Keratinocyte (primary cell): ENCODE data around the gene TRIM9. TPM values are rescaled to one million over a fixed set of nuclear protein-coding genes. Genes with fewer than 3 reads are reported as not detected.

Experiments used
- DNase-seq: peaks from one replicate; pipeline ENCODE4 v3.0.0-alpha.2; 2011; ENCODE audit warnings: low read depth, missing footprints, low spot score
- FAIRE-seq: peaks from 2 replicates; lab custom pipeline; 2011; peaks lifted over from hg19 to GRCh38; lab: Jason Lieb, UNC
- H2AFZ ChIP-seq: 2 replicates; pipeline ENCODE4 v1.6.0; 2012; ENCODE audit warnings: low read length, control low read depth, inconsistent platforms; ENCODE audit not compliant: control insufficient read depth
- H3K27ac ChIP-seq: 2 replicates; pipeline ENCODE4 v1.5.1; 2011; ENCODE audit warnings: low read length; ENCODE audit not compliant: control insufficient read depth, insufficient read depth
- H3K27me3 ChIP-seq: 3 replicates; pipeline ENCODE4 v1.6.0; 2011; ENCODE audit warnings: low read length; ENCODE audit not compliant: control insufficient read depth, insufficient read depth; ENCODE audit errors: extremely low read depth
- H3K36me3 ChIP-seq, 2 experiments: 2 replicates in 1 of 2; 3 replicates in 1 of 2; pipeline ENCODE4 v1.5.1; 2011; ENCODE audit warnings: low read length in 2 of 2, mild to moderate bottlenecking in 1 of 2; ENCODE audit not compliant: control insufficient read depth in 2 of 2, insufficient read depth in 2 of 2; ENCODE audit errors: extremely low read depth in 1 of 2
- H3K4me1 ChIP-seq: 3 replicates; pipeline ENCODE4 v1.5.1; 2011; ENCODE audit warnings: low read length; ENCODE audit not compliant: control insufficient read depth, insufficient read depth; ENCODE audit errors: extremely low read depth
- H3K4me2 ChIP-seq: 3 replicates; pipeline ENCODE4 v1.6.0; 2011; ENCODE audit warnings: low read depth, low read length; ENCODE audit not compliant: control insufficient read depth, insufficient read depth; ENCODE audit errors: extremely low read depth
- H3K4me3 ChIP-seq, 3 experiments: fragments of 200-600 bp in 1 of 3; sonication (generic) in 1 of 3; 2 replicates in 2 of 3; 3 replicates in 1 of 3; pipeline ENCODE4 v1.5.1; 2011 to 2016; ENCODE audit warnings: low read length in 3 of 3, mild to moderate bottlenecking in 3 of 3, control low read depth in 2 of 3, inconsistent platforms in 1 of 3, low read depth in 1 of 3, mixed read lengths in 1 of 3, mixed run types in 1 of 3, moderate library complexity in 1 of 3; ENCODE audit not compliant: control insufficient read depth in 2 of 3, insufficient read depth in 2 of 3; ENCODE audit errors: extremely low read depth in 1 of 3
- H3K79me2 ChIP-seq: 2 replicates; pipeline ENCODE4 v1.6.0; 2012; ENCODE audit warnings: low read length; ENCODE audit not compliant: control insufficient read depth, insufficient read depth
- H3K9ac ChIP-seq: 3 replicates; pipeline ENCODE4 v1.6.0; 2011; ENCODE audit warnings: low read length; ENCODE audit not compliant: control insufficient read depth, insufficient read depth; ENCODE audit errors: extremely low read depth
- H3K9me1 ChIP-seq: 3 replicates; pipeline ENCODE4 v1.6.0; 2011; ENCODE audit warnings: low read length; ENCODE audit not compliant: control insufficient read depth, insufficient read depth; ENCODE audit errors: extremely low read depth
- H3K9me3 ChIP-seq: 2 replicates; pipeline ENCODE4 v1.5.1; 2012; ENCODE audit warnings: low read depth, low read length; ENCODE audit not compliant: control insufficient read depth
- H4K20me1 ChIP-seq: 3 replicates; pipeline ENCODE4 v1.6.0; 2011; ENCODE audit warnings: low read length; ENCODE audit not compliant: control insufficient read depth, insufficient read depth; ENCODE audit errors: extremely low read depth
- CTCF ChIP-seq, 3 experiments: IDR thresholded peaks in 1 of 3; conservative IDR thresholded peaks in 1 of 3; optimal IDR thresholded peaks in 1 of 3; 2 replicates in 2 of 3; 3 replicates in 1 of 3; pipeline versions ENCODE3 to v1.5.1; 2011; ENCODE audit warnings: low read length in 3 of 3, mild to moderate bottlenecking in 3 of 3, moderate library complexity in 2 of 3, control low read depth in 1 of 3, inconsistent platforms in 1 of 3; ENCODE audit not compliant: insufficient read depth in 2 of 3; ENCODE audit errors: extremely low read depth in 1 of 3
- EZH2 ChIP-seq: IDR thresholded peaks from one replicate; pipeline ENCODE4 v1.6.1; 2012; ENCODE audit warnings: inconsistent platforms, mild to moderate bottlenecking, low read length, moderate library complexity
- dilution Hi-C: fragments of 300-500 bp; cut with MboI; formaldehyde crosslinking; loops from one replicate; pipeline ENCODE4 v1.7.0; 2020; ENCODE audit warnings: low sequenced_read_pairs; ENCODE audit not compliant: extremely low pct_ligation_motif_present
- polyA plus RNA-seq, 5 experiments: library from polyadenylated mRNA; depleted of rRNA in 3 of 5; stranded (reverse) in 3 of 5; stranded (forward) in 1 of 5; unstranded in 1 of 5; fragments of >200 nt; gene quantifications; 1 replicate in 1 of 5; 2 replicates in 3 of 5; 3 replicates in 1 of 5; pipeline versions ENCODE4 v1.2.1 to v1.2.3, GENCODE V29; 2011 to 2012; ENCODE audit warnings: missing spikeins in 2 of 5, low read depth in 1 of 5, low replicate concordance in 1 of 5

The TRIM9 gene
- polyA plus RNA-seq, 1 donor (not counting 4 experiments of a cell fraction or from before 2014, with no cell fraction given) = 0.04 TPM

- Histone ChIP-seq H3K79me2 (no peaks in the 10 kb centered on the region), H3K27me3 (no peaks in the 10 kb centered on the region), H3K4me2 (no peak overlapping the region), H3K9me1 (no peaks in the 10 kb centered on the region), H3K4me3 (no peak overlapping the region), H3K9me3 (no peaks in the 10 kb centered on the region), H3K4me1 (peaks cover 5% of the 10 kb centered on the region), H3K9ac (no peak overlapping the region), H4K20me1 (no peaks in the 10 kb centered on the region), H3K27ac (no peak overlapping the region), H3K36me3 (no peaks in the 10 kb centered on the region), H2AFZ (no peak overlapping the region)
- DNase-seq (no peak), FAIRE-seq (no peak)
- TF ChIP-seq EZH2 = no peak
- no peak for TF ChIP-seq CTCF (optimal IDR thresholded peaks at IDR 0.05 in 1 of 3, IDR thresholded peaks at IDR 0.05 in 1 of 3, conservative IDR thresholded peaks at IDR 0.05 in 1 of 3; ENCODE audit: extremely low read depth in 1 of 3, insufficient read depth in 2 of 3, low read length in 3 of 3)
- dilution Hi-C loops = no loop called here
Observed at GRCh38 chr14:51084962-51085361, 9.9 kb downstream of the TRIM9 start.

- H3K4me1 ChIP-seq = peaks cover 5% of the 10 kb centered on the region
- no peaks in the 10 kb centered on the region for H3K27me3 ChIP-seq
- H3K9me3 ChIP-seq = no peaks in the 10 kb centered on the region
- H4K20me1 ChIP-seq = no peaks in the 10 kb centered on the region
- no peak overlapping the region for H3K4me3 ChIP-seq
- dilution Hi-C loops = no loop called here
- TF ChIP-seq EZH2 (no peak), CTCF (optimal IDR thresholded peaks at IDR 0.05 in 1 of 3, IDR thresholded peaks at IDR 0.05 in 1 of 3, conservative IDR thresholded peaks at IDR 0.05 in 1 of 3; ENCODE audit: extremely low read depth in 1 of 3, insufficient read depth in 2 of 3, low read length in 3 of 3) (no peak)
- H3K4me2 ChIP-seq = no peak overlapping the region
- no peak overlapping the region for H3K27ac ChIP-seq
- DNase-seq (no peak), FAIRE-seq (no peak)
- no peak overlapping the region for H2AFZ ChIP-seq
- H3K36me3 ChIP-seq = no peaks in the 10 kb centered on the region
- no peak overlapping the region for H3K9ac ChIP-seq
- no peaks in the 10 kb centered on the region for H3K9me1 ChIP-seq
- H3K79me2 ChIP-seq = no peaks in the 10 kb centered on the region
Observed at GRCh38 chr14:51084507-51084906, 10.4 kb downstream of the TRIM9 start.
